T47D (cell line): ENCODE measurements around the gene JAK2.

Experiments used
- DNase-seq, 2 experiments: peaks; one replicate each; pipeline versions ENCODE4 v3.0.0 to v3.0.0-alpha.2; 2011 to 2012; ENCODE audit warnings: low read depth in 1 of 2, low spot score in 1 of 2
- JUND ChIP-seq: IDR thresholded peaks from 2 replicates; pipeline ENCODE4 v1.6.1; 2012; ENCODE audit warnings: low read depth
- in situ Hi-C: cut with HindIII; loops from 2 replicates; pipeline ENCODE4 v1.10.0; 2016; ENCODE audit warnings: low sequenced_read_pairs, low pct_unique_long_range_greater_than_20kb

JAK2 gene

GRCh38 chr9:4964540-4964939 lies 20.5 kb upstream of the JAK2 start:
- no peak for DNase-seq

GRCh38 chr9:4965174-4965821 lies 19.8 kb upstream of the JAK2 start:
- DNase-seq: no peak
- no peak for TF ChIP-seq JUND
- in situ Hi-C loops: no loop called here

More at GRCh38 chr9:4964540-4964939, 20.5 kb upstream of the JAK2 start:
- in situ Hi-C loops: no loop called here
- no peak for TF ChIP-seq JUND

GRCh38 chr9:4967523-4967922 lies 17.5 kb upstream of the JAK2 start:
- in situ Hi-C loops: no loop called here
- TF ChIP-seq JUND: no peak
- DNase-seq: no peak

- no peak for TF ChIP-seq JUND
- no peak for DNase-seq
- in situ Hi-C loops: no loop called here
Measured at GRCh38 chr9:4969130-4969529, 15.9 kb upstream of the JAK2 start.

- in situ Hi-C loops: no loop called here
- DNase-seq: no peak
- TF ChIP-seq JUND: no peak
Measured at GRCh38 chr9:4970970-4971641, 14.0 kb upstream of the JAK2 start.

GRCh38 chr9:4973246-4973645 lies 11.8 kb upstream of the JAK2 start:
- in situ Hi-C loops: no loop called here
- DNase-seq: no peak
- TF ChIP-seq JUND: no peak

- in situ Hi-C loops: no loop called here
- DNase-seq: no peak
- no peak for TF ChIP-seq JUND
Measured at GRCh38 chr9:4973902-4974301, 11.2 kb upstream of the JAK2 start.

GRCh38 chr9:4979239-4979638 lies 5.8 kb upstream of the JAK2 start:
- in situ Hi-C loops: no loop called here
- TF ChIP-seq JUND: no peak
- no peak for DNase-seq

- no peak for TF ChIP-seq JUND
- no peak for DNase-seq
- in situ Hi-C loops: no loop called here
Measured at GRCh38 chr9:4980086-4980727, 4.9 kb upstream of the JAK2 start.

- DNase-seq: no peak
- in situ Hi-C loops: no loop called here
- TF ChIP-seq JUND: no peak
Measured at GRCh38 chr9:4982721-4983482, 2.2 kb upstream of the JAK2 start.

GRCh38 chr9:4983601-4984165 lies 1.4 kb upstream of the JAK2 start:
- DNase-seq: no peak
- TF ChIP-seq JUND: no peak
- in situ Hi-C loops: no loop called here

- in situ Hi-C loops: no loop called here
- DNase-seq: peak in 1 of 2 experiments; percentile 41
- no peak for TF ChIP-seq JUND
Measured at GRCh38 chr9:4984171-4984620, 876 bp upstream of the JAK2 start.
